ENCODE results near the gene DCANP1. TPM values are rescaled to one million over a fixed set of nuclear protein-coding genes. Genes with fewer than 3 reads are reported as not detected.

Gene DCANP1
- total RNA-seq, 4 donors from 2014 or later: not detected

- TF ChIP-seq POLR2AphosphoS5 (IDR thresholded peaks at IDR 0.05) (no peak), POLR2A (IDR thresholded peaks at IDR 0.05) (no peak), EP300 (IDR thresholded peaks at IDR 0.05) (no peak)
- TF ChIP-seq, protein P1, sequence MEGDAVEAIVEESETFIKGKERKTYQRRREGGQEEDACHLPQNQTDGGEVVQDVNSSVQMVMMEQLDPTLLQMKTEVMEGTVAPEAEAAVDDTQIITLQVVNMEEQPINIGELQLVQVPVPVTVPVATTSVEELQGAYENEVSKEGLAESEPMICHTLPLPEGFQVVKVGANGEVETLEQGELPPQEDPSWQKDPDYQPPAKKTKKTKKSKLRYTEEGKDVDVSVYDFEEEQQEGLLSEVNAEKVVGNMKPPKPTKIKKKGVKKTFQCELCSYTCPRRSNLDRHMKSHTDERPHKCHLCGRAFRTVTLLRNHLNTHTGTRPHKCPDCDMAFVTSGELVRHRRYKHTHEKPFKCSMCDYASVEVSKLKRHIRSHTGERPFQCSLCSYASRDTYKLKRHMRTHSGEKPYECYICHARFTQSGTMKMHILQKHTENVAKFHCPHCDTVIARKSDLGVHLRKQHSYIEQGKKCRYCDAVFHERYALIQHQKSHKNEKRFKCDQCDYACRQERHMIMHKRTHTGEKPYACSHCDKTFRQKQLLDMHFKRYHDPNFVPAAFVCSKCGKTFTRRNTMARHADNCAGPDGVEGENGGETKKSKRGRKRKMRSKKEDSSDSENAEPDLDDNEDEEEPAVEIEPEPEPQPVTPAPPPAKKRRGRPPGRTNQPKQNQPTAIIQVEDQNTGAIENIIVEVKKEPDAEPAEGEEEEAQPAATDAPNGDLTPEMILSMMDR (IDR thresholded peaks at IDR 0.05): no peak
- Histone ChIP-seq H3K36me3 (no peaks in the 10 kb centered on the region), H3K4me1 (peaks cover 44% of the 10 kb centered on the region), H3K27me3 (peaks cover 43% of the 10 kb centered on the region), H3K27ac (no peak overlapping the region), H3K4me3 (peak overlapping the region; percentile 46), H3K9me3 (no peaks in the 10 kb centered on the region)
- under 1% methylated on average over 19 of the region's 44 CpGs for WGBS
- DNase-seq (ENCODE audit: low spot score in 2 of 2): no peak
Observed at GRCh38 chr5:135488727-135489465, 41.7 kb upstream of the DCANP1 start.

GRCh38 chr5:135487839-135488514 lies 40.8 kb upstream of the DCANP1 start:
- WGBS: 62% methylated on average over 11 of the region's 11 CpGs
- H3K27me3 ChIP-seq: peaks cover 43% of the 10 kb centered on the region
- no peak for DNase-seq (ENCODE audit: low spot score in 2 of 2)
- no peaks in the 10 kb centered on the region for H3K36me3 ChIP-seq
- no peak for TF ChIP-seq POLR2A (IDR thresholded peaks at IDR 0.05)
- TF ChIP-seq POLR2AphosphoS5 (IDR thresholded peaks at IDR 0.05): no peak
- TF ChIP-seq, protein P1 (IDR thresholded peaks at IDR 0.05): no peak
- TF ChIP-seq EP300 (IDR thresholded peaks at IDR 0.05): no peak
- no peaks in the 10 kb centered on the region for H3K9me3 ChIP-seq
- no peak overlapping the region for H3K27ac ChIP-seq
- H3K4me1 ChIP-seq: peaks cover 35% of the 10 kb centered on the region
- no peak overlapping the region for H3K4me3 ChIP-seq

DNA sequence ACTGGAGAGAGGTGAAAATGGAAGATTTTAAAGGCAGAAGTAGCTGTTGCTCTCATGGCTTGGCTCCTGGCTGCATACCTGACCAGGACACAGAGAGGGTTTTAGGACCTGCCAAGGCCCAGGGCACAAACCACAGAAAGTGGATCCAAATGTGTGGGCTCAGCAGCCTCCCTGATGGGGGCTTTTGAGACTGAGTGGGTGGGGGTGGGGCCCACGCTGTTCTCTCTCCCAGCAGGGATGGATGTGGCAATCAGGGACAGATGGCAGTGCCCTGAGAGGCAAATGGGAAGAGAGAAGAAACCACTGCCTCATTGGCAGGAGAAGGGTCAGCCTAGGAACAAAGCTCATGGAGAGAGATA lies 39.9 kb upstream of the DCANP1 start:
- DNase-seq (ENCODE audit: low spot score in 2 of 2): no peak

DNA sequence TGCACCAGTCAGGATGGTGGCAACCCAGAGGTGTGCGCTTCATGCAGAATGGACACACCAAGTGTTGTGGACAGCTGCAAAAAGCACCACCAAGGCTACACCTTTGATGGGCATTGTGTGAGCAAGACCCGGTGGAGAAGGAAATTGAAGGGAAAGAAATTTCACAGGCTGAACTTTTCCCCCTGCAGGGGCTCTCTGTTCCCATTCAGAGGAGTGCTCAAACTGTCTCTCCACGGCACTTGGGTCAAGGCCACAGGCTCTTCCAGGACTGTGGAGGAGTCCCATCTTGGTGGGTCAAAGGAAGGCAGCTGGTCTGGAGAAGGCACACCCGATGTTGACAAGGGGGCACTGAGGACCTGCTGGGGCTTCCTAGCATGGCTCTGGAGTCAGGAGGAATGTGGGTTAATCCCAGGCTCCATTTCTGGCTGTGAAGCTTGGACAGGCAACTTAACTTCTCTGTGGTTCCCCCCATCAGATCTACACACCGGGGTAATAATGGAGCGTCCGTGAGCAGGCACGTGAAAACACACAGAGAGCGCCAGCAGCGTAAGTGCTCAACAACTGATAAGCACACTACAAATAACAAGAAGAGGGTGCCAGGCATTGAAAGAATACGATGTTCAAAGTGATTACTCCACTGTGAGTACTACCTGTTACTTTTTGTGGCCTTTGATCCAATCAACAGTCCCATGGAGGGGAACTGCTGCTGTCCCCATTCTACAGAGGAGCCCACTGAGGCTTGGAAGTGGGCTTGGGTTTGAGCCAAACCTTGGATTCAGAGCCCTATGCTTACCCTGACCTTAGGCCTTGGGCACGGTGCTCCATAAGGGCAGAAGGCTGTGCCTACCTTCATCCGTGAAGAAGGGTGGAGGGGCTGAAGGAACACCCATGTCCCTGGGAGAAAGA lies 39.2 kb upstream of the DCANP1 start:
- no peak for DNase-seq (ENCODE audit: low spot score in 2 of 2)
- WGBS: 87% methylated on average over 13 of the region's 13 CpGs
- no peaks in the 10 kb centered on the region for H3K36me3 ChIP-seq
- H3K9me3 ChIP-seq: no peaks in the 10 kb centered on the region
- peaks cover 20% of the 10 kb centered on the region for H3K4me1 ChIP-seq
- peaks cover 38% of the 10 kb centered on the region for H3K27me3 ChIP-seq
- H3K4me3 ChIP-seq: no peak overlapping the region
- TF ChIP-seq, protein P1 (IDR thresholded peaks at IDR 0.05): no peak
- TF ChIP-seq EP300 (IDR thresholded peaks at IDR 0.05): no peak
- TF ChIP-seq POLR2A (IDR thresholded peaks at IDR 0.05): no peak
- no peak for TF ChIP-seq POLR2AphosphoS5 (IDR thresholded peaks at IDR 0.05)
- H3K27ac ChIP-seq: no peak overlapping the region

More for the DNA sequence above, 39.9 kb upstream of the DCANP1 start:
- H3K4me1 ChIP-seq: peaks cover 26% of the 10 kb centered on the region
- no peaks in the 10 kb centered on the region for H3K36me3 ChIP-seq
- H3K27me3 ChIP-seq: peaks cover 43% of the 10 kb centered on the region
- 36% methylated on average over 1 of the region's 1 CpG for WGBS
- TF ChIP-seq EP300 (IDR thresholded peaks at IDR 0.05) (no peak), POLR2A (IDR thresholded peaks at IDR 0.05) (no peak), POLR2AphosphoS5 (IDR thresholded peaks at IDR 0.05) (no peak)
- TF ChIP-seq, protein P1 (IDR thresholded peaks at IDR 0.05): no peak
- H3K27ac ChIP-seq: no peak overlapping the region
- H3K9me3 ChIP-seq: no peaks in the 10 kb centered on the region
- H3K4me3 ChIP-seq: no peak overlapping the region
